Mesothelial cell of epicardium (in vitro differentiated cells): Measurements from ENCODE around the gene WAC. TPM values are rescaled to one million over a fixed set of nuclear protein-coding genes. Genes with fewer than 3 reads are reported as not detected.
"Not testable (repeated sequence)": the region's sequence is repeated elsewhere in the genome, so short reads cannot be mapped to it uniquely, and the experiment has no call there.

ENCODE experiments used
- DNase-seq, 2 experiments: peaks; one replicate each; pipeline ENCODE4 v3.0.0; 2021; ENCODE audit warnings: low spot score in 2 of 2; ENCODE audit not compliant: unreplicated experiment in 2 of 2
- H3K27ac Mint-ChIP-seq: 2 replicates; pipeline ENCODE4 v1.8.0; 2021; ENCODE audit warnings: mixed read lengths
- H3K27me3 Mint-ChIP-seq: 2 replicates; pipeline ENCODE4 v1.8.0; 2021; ENCODE audit warnings: low read depth, mixed read lengths
- H3K36me3 Mint-ChIP-seq: 2 replicates; pipeline ENCODE4 v1.8.0; 2021; ENCODE audit warnings: mixed read lengths
- H3K4me1 Mint-ChIP-seq: 2 replicates; pipeline ENCODE4 v1.8.0; 2021; ENCODE audit warnings: mixed read lengths
- H3K4me3 Mint-ChIP-seq: 2 replicates; pipeline ENCODE4 v1.8.0; 2021; ENCODE audit warnings: mild to moderate bottlenecking, moderate library complexity, mixed read lengths
- H3K9me3 Mint-ChIP-seq: 2 replicates; pipeline ENCODE4 v1.8.0; 2021; ENCODE audit warnings: mixed read lengths
- CTCF ChIP-seq: fragments of 200-600 bp; sonication (generic); IDR thresholded peaks from one replicate; pipeline ENCODE4 v1.5.0; 2021; ENCODE audit warnings: antibody characterized with exemption; ENCODE audit not compliant: unreplicated experiment
- total RNA-seq: library from RNA; stranded (reverse); gene quantifications from 3 replicates; pipeline ENCODE4 v1.2.1, GENCODE V29; 2021

Gene WAC
- total RNA-seq, 1 donor from 2014 or later, result 141 TPM

- H3K4me1 Mint-ChIP-seq, result peaks cover 10% of the 10 kb centered on the region
- H3K27me3 Mint-ChIP-seq, result no peaks in the 10 kb centered on the region
- no peak for DNase-seq
- peaks cover 21% of the 10 kb centered on the region for H3K36me3 Mint-ChIP-seq
- peak overlapping the region; percentile 35 for H3K27ac Mint-ChIP-seq
- TF ChIP-seq CTCF, result no peak
- no peak overlapping the region for H3K4me3 Mint-ChIP-seq
- H3K9me3 Mint-ChIP-seq, result no peaks in the 10 kb centered on the region
Observed at GRCh38 chr10:28604567-28605536, 71.9 kb downstream of the WAC start.

GRCh38 chr10:28606568-28606967, 73.7 kb downstream of the WAC start:
- no peaks in the 10 kb centered on the region for H3K27me3 Mint-ChIP-seq
- H3K36me3 Mint-ChIP-seq, result peaks cover 28% of the 10 kb centered on the region
- peaks cover 10% of the 10 kb centered on the region for H3K4me1 Mint-ChIP-seq
- DNase-seq, result no peak
- peak overlapping the region; percentile 54 for H3K27ac Mint-ChIP-seq
- no peak for TF ChIP-seq CTCF
- H3K4me3 Mint-ChIP-seq, result no peak overlapping the region
- no peaks in the 10 kb centered on the region for H3K9me3 Mint-ChIP-seq

GRCh38 chr10:28609636-28610035, 76.7 kb downstream of the WAC start:
- not testable (repeated sequence) for H3K4me3 Mint-ChIP-seq, H3K27me3 Mint-ChIP-seq, H3K27ac Mint-ChIP-seq, H3K9me3 Mint-ChIP-seq, DNase-seq, H3K4me1 Mint-ChIP-seq
- H3K36me3 Mint-ChIP-seq, result peaks cover 46% of the 10 kb centered on the region

GRCh38 chr10:28612877-28613276, 80.0 kb downstream of the WAC start:
- Mint-ChIP-seq H3K4me3 (no peak overlapping the region), H3K9me3 (no peaks in the 10 kb centered on the region), H3K27me3 (no peaks in the 10 kb centered on the region), H3K27ac (peak overlapping the region; percentile 34), H3K4me1 (no peaks in the 10 kb centered on the region), H3K36me3 (peaks cover 50% of the 10 kb centered on the region)
- DNase-seq, result no peak
- no peak for TF ChIP-seq CTCF

GRCh38 chr10:28616514-28616913, 83.6 kb downstream of the WAC start:
- Mint-ChIP-seq H3K4me1 (no peaks in the 10 kb centered on the region), H3K9me3 (no peaks in the 10 kb centered on the region), H3K4me3 (no peak overlapping the region), H3K27me3 (no peaks in the 10 kb centered on the region), H3K36me3 (peaks cover 47% of the 10 kb centered on the region), H3K27ac (no peak overlapping the region)
- no peak for DNase-seq
- no peak for TF ChIP-seq CTCF

GRCh38 chr10:28619455-28619854, 86.5 kb downstream of the WAC start:
- no peak for DNase-seq
- H3K36me3 Mint-ChIP-seq, result peaks cover 24% of the 10 kb centered on the region
- TF ChIP-seq CTCF, result no peak
- H3K4me1 Mint-ChIP-seq, result peaks cover 11% of the 10 kb centered on the region
- no peaks in the 10 kb centered on the region for H3K9me3 Mint-ChIP-seq
- no peak overlapping the region for H3K27ac Mint-ChIP-seq
- no peaks in the 10 kb centered on the region for H3K27me3 Mint-ChIP-seq
- H3K4me3 Mint-ChIP-seq, result no peak overlapping the region
